ENCODE measurements around the gene OSBPL2. TPM values are rescaled to one million over a fixed set of nuclear protein-coding genes. Genes with fewer than 3 reads are reported as not detected.

The OSBPL2 gene
- total RNA-seq, 2 experiments from 2014 or later, result 17.2 to 40.0 TPM

DNA sequence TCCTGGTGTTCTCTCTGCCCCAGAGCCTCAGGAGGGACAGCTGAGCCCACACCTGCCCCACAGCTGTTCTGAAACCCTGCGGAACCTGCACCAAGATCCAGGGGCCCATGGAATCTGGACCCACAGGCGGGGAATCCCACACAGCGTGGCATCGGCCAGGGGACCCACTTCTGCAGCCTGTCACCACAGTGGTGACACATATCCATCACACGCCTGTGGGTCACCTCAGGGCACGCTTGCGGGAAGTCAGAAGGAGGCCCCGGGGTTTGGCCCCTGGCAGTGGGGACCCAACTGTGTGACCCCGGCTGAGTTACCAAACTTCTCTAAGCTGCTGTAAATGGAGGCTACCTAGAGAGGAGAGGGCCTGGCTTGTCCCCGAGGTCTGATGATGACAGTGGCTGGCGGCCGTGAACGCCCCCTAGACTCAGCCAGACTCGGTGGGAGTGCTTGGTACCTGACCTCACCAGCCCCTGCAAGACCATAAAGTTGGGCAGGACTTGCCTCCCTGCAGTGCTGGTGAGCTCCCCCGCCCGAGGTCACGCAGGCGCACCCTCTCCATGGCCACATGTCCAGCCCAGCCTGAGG, 16.0 kb upstream of the OSBPL2 start:
- TF ChIP-seq CTCF (conservative IDR thresholded peaks at IDR 0.05; ENCODE audit: low read length) (no peak), EZH2phosphoT487 (IDR thresholded peaks at IDR 0.05; ENCODE audit: borderline replicate concordance, low read depth, low read length) (no peak)
- no TSS peak for BruUV-seq (replicated peaks)
- ChIA-PET POLR2A (no interaction called here), CTCF (ENCODE audit: unreplicated experiment) (no interaction called here)
- no peaks in the 10 kb centered on the region for H3K79me2 ChIP-seq (ENCODE audit: insufficient read depth, low read depth, low read length)
- H3K27ac ChIP-seq (ENCODE audit: low read depth, low read length, poor library complexity, severe bottlenecking), result no peak overlapping the region
- no peaks in the 10 kb centered on the region for H4K20me1 ChIP-seq (ENCODE audit: insufficient read depth, low read length)
- H3K4me1 ChIP-seq (ENCODE audit: insufficient read depth, low read length, poor library complexity, severe bottlenecking), result peaks cover 6% of the 10 kb centered on the region
- H3K4me2 ChIP-seq (ENCODE audit: low read length), result no peak overlapping the region
- no peaks in the 10 kb centered on the region for H3K9me2 ChIP-seq (ENCODE audit: insufficient read depth, low read length)
- H3K9me3 ChIP-seq (ENCODE audit: low read length), result no peaks in the 10 kb centered on the region
- intact Hi-C loops (cut with micrococcal nuclease; ENCODE audit: unreplicated experiment), result no loop called here
- no peak overlapping the region for H2AFZ ChIP-seq (ENCODE audit: low read length)
- DNase-seq (ENCODE audit: low spot score), result no peak
- H3K36me3 ChIP-seq (ENCODE audit: insufficient read depth, low read length), result no peaks in the 10 kb centered on the region
- H3K4me3 ChIP-seq (ENCODE audit: low read depth, low read length, poor library complexity, severe bottlenecking), result no peak overlapping the region

DNA sequence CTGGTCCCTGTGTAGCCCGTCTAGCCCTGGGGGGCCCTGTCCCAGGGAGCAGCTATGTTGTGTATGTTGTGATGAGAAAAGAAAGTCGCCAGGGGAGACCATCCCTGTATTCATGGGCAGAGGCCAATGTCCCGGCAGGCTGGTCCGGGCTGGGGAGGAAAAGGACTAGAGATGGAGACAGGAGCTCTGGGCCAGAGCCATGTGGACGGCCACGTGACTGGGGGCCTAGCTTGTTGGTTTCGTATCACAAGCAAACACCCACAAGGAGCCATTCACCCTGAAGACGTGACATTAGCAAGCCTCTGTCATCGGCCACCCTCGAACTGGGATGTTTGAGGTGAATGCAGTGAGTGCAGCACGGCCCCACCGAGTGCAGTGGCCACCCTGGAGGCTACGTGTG, 15.3 kb upstream of the OSBPL2 start:
- H3K79me2 ChIP-seq (ENCODE audit: insufficient read depth, low read depth, low read length), result no peaks in the 10 kb centered on the region
- POLR2A ChIA-PET, result no interaction called here
- no peaks in the 10 kb centered on the region for H3K9me2 ChIP-seq (ENCODE audit: insufficient read depth, low read length)
- H3K4me1 ChIP-seq (ENCODE audit: insufficient read depth, low read length, poor library complexity, severe bottlenecking), result peaks cover under 1% of the 10 kb centered on the region
- CTCF ChIA-PET (ENCODE audit: unreplicated experiment), result no interaction called here
- BruUV-seq (replicated peaks), result no TSS peak
- intact Hi-C loops (cut with micrococcal nuclease; ENCODE audit: unreplicated experiment), result no loop called here
- no peak overlapping the region for H3K4me3 ChIP-seq (ENCODE audit: low read depth, low read length, poor library complexity, severe bottlenecking)
- no peak overlapping the region for H3K4me2 ChIP-seq (ENCODE audit: low read length)
- TF ChIP-seq CTCF (conservative IDR thresholded peaks at IDR 0.05; ENCODE audit: low read length) (no peak), EZH2phosphoT487 (IDR thresholded peaks at IDR 0.05; ENCODE audit: borderline replicate concordance, low read depth, low read length) (no peak)
- H4K20me1 ChIP-seq (ENCODE audit: insufficient read depth, low read length), result no peaks in the 10 kb centered on the region
- no peak for DNase-seq (ENCODE audit: low spot score)
- no peaks in the 10 kb centered on the region for H3K9me3 ChIP-seq (ENCODE audit: low read length)
- H2AFZ ChIP-seq (ENCODE audit: low read length), result no peak overlapping the region
- no peak overlapping the region for H3K27ac ChIP-seq (ENCODE audit: low read depth, low read length, poor library complexity, severe bottlenecking)
- H3K36me3 ChIP-seq (ENCODE audit: insufficient read depth, low read length), result no peaks in the 10 kb centered on the region

DNA sequence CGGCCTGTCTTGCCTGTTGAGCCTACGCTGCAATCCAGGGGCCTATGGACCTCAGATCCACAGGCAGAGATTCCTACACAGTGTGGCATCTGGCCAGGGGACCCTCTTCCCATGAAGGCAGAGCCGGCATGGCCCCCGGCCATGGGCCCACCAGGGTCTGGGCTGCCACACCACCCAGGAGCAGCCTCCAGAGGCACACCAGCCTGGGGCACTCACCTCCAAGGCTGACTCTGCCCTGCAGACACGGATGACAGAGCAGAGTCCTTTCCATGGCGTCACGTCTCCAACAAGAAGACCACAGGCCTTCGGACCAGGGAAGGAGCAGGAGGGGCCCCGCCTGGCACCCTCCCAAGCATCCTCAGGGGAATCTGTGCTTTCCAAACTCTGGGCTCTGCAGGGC, 14.8 kb upstream of the OSBPL2 start:
- Histone ChIP-seq H3K27ac (ENCODE audit: low read depth, low read length, poor library complexity, severe bottlenecking) (no peak overlapping the region), H3K4me2 (ENCODE audit: low read length) (no peak overlapping the region), H3K4me1 (ENCODE audit: insufficient read depth, low read length, poor library complexity, severe bottlenecking) (no peaks in the 10 kb centered on the region), H3K36me3 (ENCODE audit: insufficient read depth, low read length) (no peaks in the 10 kb centered on the region), H3K9me3 (ENCODE audit: low read length) (no peaks in the 10 kb centered on the region), H3K79me2 (ENCODE audit: insufficient read depth, low read depth, low read length) (no peaks in the 10 kb centered on the region), H3K9me2 (ENCODE audit: insufficient read depth, low read length) (no peaks in the 10 kb centered on the region), H2AFZ (ENCODE audit: low read length) (no peak overlapping the region), H4K20me1 (ENCODE audit: insufficient read depth, low read length) (no peaks in the 10 kb centered on the region), H3K4me3 (ENCODE audit: low read depth, low read length, poor library complexity, severe bottlenecking) (no peak overlapping the region)
- TF ChIP-seq CTCF (conservative IDR thresholded peaks at IDR 0.05; ENCODE audit: low read length), result no peak
- TF ChIP-seq EZH2phosphoT487 (IDR thresholded peaks at IDR 0.05; ENCODE audit: borderline replicate concordance, low read depth, low read length), result no peak
- ChIA-PET POLR2A (no interaction called here), CTCF (ENCODE audit: unreplicated experiment) (no interaction called here)
- intact Hi-C loops (cut with micrococcal nuclease; ENCODE audit: unreplicated experiment), result no loop called here
- BruUV-seq (replicated peaks), result no TSS peak
- DNase-seq (ENCODE audit: low spot score), result no peak

Measured in OCI-LY7 (cell line).